Sigmoid colon (tissue), 7 donors: Measurements from ENCODE around the gene RORB. TPM values are rescaled to one million over a fixed set of nuclear protein-coding genes. Genes with fewer than 3 reads are reported as not detected.

Experiments used
- DNase-seq: peaks from one replicate; pipeline ENCODE4 v3.0.0-alpha.2; 2019
- H3K27ac ChIP-seq, 4 donors: fragments of 200-600 bp; sonication (generic); one replicate each; pipeline ENCODE4 v1.5.1; 2016 to 2019; ENCODE audit warnings: mild to moderate bottlenecking in 1 of 4
- H3K27me3 ChIP-seq, 3 donors: fragments of 200-600 bp; sonication (generic); one replicate each; pipeline ENCODE4 v1.5.1; 2019; ENCODE audit warnings: mild to moderate bottlenecking in 1 of 3
- H3K36me3 ChIP-seq, 4 donors: fragments of 200-600 bp; sonication (generic); one replicate each; pipeline ENCODE4 v1.5.1; 2016 to 2019
- H3K4me1 ChIP-seq, 4 donors: fragments of 200-600 bp; sonication (generic); one replicate each; pipeline ENCODE4 v1.5.1; 2017 to 2019
- H3K4me3 ChIP-seq, 4 donors: fragments of 200-600 bp; sonication (generic); one replicate each; pipeline ENCODE4 v1.5.1; 2017 to 2019; ENCODE audit warnings: mild to moderate bottlenecking in 2 of 4, moderate library complexity in 1 of 4
- H3K9me3 ChIP-seq, 4 donors: fragments of 200-600 bp in 3 of 4; sonication (generic) in 3 of 4; one replicate each; pipeline versions ENCODE4 v1.5.1 to v1.6.1; 2013 to 2019
- CTCF ChIP-seq, 4 experiments: fragments of 450-650 bp in 3 of 4; fragments of 200-600 bp in 1 of 4; IDR thresholded peaks; one replicate each; pipeline ENCODE4 v1.5.1; 2016 to 2019; ENCODE audit warnings: antibody characterized with exemption in 4 of 4, mild to moderate bottlenecking in 3 of 4, moderate library complexity in 2 of 4
- EP300 ChIP-seq, 4 donors: sonication (generic); formaldehyde crosslinking; IDR thresholded peaks; one replicate each; pipeline ENCODE4 v1.6.1; 2017; ENCODE audit warnings: antibody characterized with exemption in 4 of 4
- POLR2A ChIP-seq, 2 donors: fragments of 450-650 bp; IDR thresholded peaks; one replicate each; pipeline ENCODE4 v1.6.1; 2016; ENCODE audit warnings: antibody characterized with exemption in 2 of 2, mild to moderate bottlenecking in 2 of 2, moderate library complexity in 2 of 2
- POLR2AphosphoS5 ChIP-seq, 4 donors: sonication (generic); formaldehyde crosslinking; IDR thresholded peaks; one replicate each; pipeline ENCODE4 v1.6.1; 2017; ENCODE audit warnings: antibody characterized with exemption in 4 of 4
- WGBS, 2 donors: extraction: QIAGEN DNeasy Blood & Tissue Kit; methylation state at CpG; one replicate each; pipeline ENCODE4 v1.1.7; 2013; 5-methylcytosine and 5-hydroxymethylcytosine counted together
- intact Hi-C: fragments of 100-400 bp; cut with DNase I; formaldehyde crosslinking; loops from one replicate; pipeline ENCODE4 v1.15.1; 2023
- polyA plus RNA-seq, 3 donors: library from polyadenylated mRNA; stranded (reverse); fragments of 200-250 nt; gene quantifications; one replicate each; pipeline ENCODE4 v1.2.3, GENCODE V29; 2013
- total RNA-seq, 4 donors: library from RNA; depleted of rRNA; stranded (reverse); fragments of >200 nt; gene quantifications; one replicate each; pipeline ENCODE4 v1.1.0, GENCODE V29; 2016
- donor health status: healthy with polysubstance abuse.
- donor health status: Bipolar disorder and iron deficiency.
- donor health status: healthy.

Gene RORB
- total and polyA plus RNA-seq, 7 donors = 0.03 to 1.9 (median 0.82) TPM; not detected in 2

- H3K4me1 ChIP-seq = no peaks in the 10 kb centered on the region
- intact Hi-C loops = no loop called here
- TF ChIP-seq POLR2AphosphoS5 (IDR thresholded peaks at IDR 0.05) (no peak), CTCF (IDR thresholded peaks at IDR 0.05) (no peak), EP300 (IDR thresholded peaks at IDR 0.05) (no peak), POLR2A (IDR thresholded peaks at IDR 0.05) (no peak)
- H3K27ac ChIP-seq = no peak overlapping the region
- no peaks in the 10 kb centered on the region for H3K27me3 ChIP-seq
- H3K4me3 ChIP-seq = no peak overlapping the region
- 75 to 76% methylated on average over 4 of the region's 4 CpGs for WGBS, 2 donors
- no peak for DNase-seq
- H3K9me3 ChIP-seq = no peaks in the 10 kb centered on the region
- no peaks in the 10 kb centered on the region for H3K36me3 ChIP-seq
Measured at GRCh38 chr9:74735761-74736160, 238.6 kb downstream of the RORB start.

- H3K27ac ChIP-seq = no peak overlapping the region
- no peaks in the 10 kb centered on the region for H3K27me3 ChIP-seq
- no peaks in the 10 kb centered on the region for H3K9me3 ChIP-seq
- H3K4me1 ChIP-seq = no peaks in the 10 kb centered on the region
- DNase-seq = no peak
- 78 to 80% methylated on average over 4 of the region's 4 CpGs for WGBS, 2 donors
- no peak overlapping the region for H3K4me3 ChIP-seq
- intact Hi-C loops = no loop called here
- no peaks in the 10 kb centered on the region for H3K36me3 ChIP-seq
- no peak for TF ChIP-seq POLR2AphosphoS5 (IDR thresholded peaks at IDR 0.05)
- no peak for TF ChIP-seq POLR2A (IDR thresholded peaks at IDR 0.05)
- no peak for TF ChIP-seq CTCF (IDR thresholded peaks at IDR 0.05)
Measured at GRCh38 chr9:74736646-74737045, 239.5 kb downstream of the RORB start.

- H3K27me3 ChIP-seq = peaks cover 0 to 3% (median 0%) of the 10 kb centered on the region in 3 donors
- no peak overlapping the region for H3K27ac ChIP-seq
- no peak for DNase-seq
- H3K36me3 ChIP-seq = no peaks in the 10 kb centered on the region
- H3K9me3 ChIP-seq = no peaks in the 10 kb centered on the region
- no peak for TF ChIP-seq POLR2AphosphoS5 (IDR thresholded peaks at IDR 0.05)
- no peak for TF ChIP-seq EP300 (IDR thresholded peaks at IDR 0.05)
- TF ChIP-seq CTCF (IDR thresholded peaks at IDR 0.05) = no peak
- no peak for TF ChIP-seq POLR2A (IDR thresholded peaks at IDR 0.05)
- H3K4me3 ChIP-seq = no peak overlapping the region
- H3K4me1 ChIP-seq = no peaks in the 10 kb centered on the region
- intact Hi-C loops = no loop called here
- 95 to 98% methylated on average over 1 of the region's 1 CpG for WGBS, 2 donors
Measured at GRCh38 chr9:74742191-74742790, 245.2 kb downstream of the RORB start.
